Measurements from ENCODE around the gene SLC6A17.

DNA sequence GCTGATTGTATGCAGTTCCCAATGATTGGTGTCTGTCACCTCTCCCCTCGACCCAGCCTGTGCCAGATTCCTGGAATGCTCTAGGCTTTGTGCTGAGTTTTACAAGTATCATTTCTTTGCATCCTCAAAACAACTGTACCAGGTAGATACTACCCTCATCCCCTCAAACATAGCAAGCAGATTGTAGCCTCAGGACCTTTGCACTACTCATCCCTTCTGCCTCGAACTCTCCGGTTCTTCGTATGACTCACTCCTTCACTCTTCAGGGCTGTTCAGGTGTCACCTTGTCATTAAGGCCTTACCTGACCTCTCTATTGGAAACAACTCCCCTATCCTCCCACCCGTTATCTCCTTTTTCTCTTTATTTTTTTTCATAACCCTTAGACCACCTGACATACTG is 67.8 kb downstream of the SLC6A17 start:
- TF ChIP-seq, protein P1, sequence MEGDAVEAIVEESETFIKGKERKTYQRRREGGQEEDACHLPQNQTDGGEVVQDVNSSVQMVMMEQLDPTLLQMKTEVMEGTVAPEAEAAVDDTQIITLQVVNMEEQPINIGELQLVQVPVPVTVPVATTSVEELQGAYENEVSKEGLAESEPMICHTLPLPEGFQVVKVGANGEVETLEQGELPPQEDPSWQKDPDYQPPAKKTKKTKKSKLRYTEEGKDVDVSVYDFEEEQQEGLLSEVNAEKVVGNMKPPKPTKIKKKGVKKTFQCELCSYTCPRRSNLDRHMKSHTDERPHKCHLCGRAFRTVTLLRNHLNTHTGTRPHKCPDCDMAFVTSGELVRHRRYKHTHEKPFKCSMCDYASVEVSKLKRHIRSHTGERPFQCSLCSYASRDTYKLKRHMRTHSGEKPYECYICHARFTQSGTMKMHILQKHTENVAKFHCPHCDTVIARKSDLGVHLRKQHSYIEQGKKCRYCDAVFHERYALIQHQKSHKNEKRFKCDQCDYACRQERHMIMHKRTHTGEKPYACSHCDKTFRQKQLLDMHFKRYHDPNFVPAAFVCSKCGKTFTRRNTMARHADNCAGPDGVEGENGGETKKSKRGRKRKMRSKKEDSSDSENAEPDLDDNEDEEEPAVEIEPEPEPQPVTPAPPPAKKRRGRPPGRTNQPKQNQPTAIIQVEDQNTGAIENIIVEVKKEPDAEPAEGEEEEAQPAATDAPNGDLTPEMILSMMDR (IDR thresholded peaks at IDR 0.05 in 2 of 3, conservative IDR thresholded peaks at IDR 0.05 in 1 of 3; ENCODE audit: insufficient read depth in 2 of 3, low read depth in 1 of 3, low read length in 3 of 3) = no peak
- TF ChIP-seq POLR2A (conservative IDR thresholded peaks at IDR 0.05) (no peak), NCOA1 (IDR thresholded peaks at IDR 0.05; ENCODE audit: low read depth) (no peak), C11orf30 (IDR thresholded peaks at IDR 0.05; ENCODE audit: low read depth) (no peak), ZFX (CRISPR knock-in tag; IDR thresholded peaks at IDR 0.05) (no peak), ZNF699 (CRISPR knock-in tag; IDR thresholded peaks at IDR 0.05; ENCODE audit: insufficient replicate concordance) (no peak), XRCC5 (IDR thresholded peaks at IDR 0.05; ENCODE audit: low read depth, low read length) (no peak), ZNF717 (CRISPR knock-in tag; IDR thresholded peaks at IDR 0.05) (no peak), TCF3 (CRISPR knock-in tag; IDR thresholded peaks at IDR 0.05) (no peak)
- TF ChIP-seq, protein P2, sequence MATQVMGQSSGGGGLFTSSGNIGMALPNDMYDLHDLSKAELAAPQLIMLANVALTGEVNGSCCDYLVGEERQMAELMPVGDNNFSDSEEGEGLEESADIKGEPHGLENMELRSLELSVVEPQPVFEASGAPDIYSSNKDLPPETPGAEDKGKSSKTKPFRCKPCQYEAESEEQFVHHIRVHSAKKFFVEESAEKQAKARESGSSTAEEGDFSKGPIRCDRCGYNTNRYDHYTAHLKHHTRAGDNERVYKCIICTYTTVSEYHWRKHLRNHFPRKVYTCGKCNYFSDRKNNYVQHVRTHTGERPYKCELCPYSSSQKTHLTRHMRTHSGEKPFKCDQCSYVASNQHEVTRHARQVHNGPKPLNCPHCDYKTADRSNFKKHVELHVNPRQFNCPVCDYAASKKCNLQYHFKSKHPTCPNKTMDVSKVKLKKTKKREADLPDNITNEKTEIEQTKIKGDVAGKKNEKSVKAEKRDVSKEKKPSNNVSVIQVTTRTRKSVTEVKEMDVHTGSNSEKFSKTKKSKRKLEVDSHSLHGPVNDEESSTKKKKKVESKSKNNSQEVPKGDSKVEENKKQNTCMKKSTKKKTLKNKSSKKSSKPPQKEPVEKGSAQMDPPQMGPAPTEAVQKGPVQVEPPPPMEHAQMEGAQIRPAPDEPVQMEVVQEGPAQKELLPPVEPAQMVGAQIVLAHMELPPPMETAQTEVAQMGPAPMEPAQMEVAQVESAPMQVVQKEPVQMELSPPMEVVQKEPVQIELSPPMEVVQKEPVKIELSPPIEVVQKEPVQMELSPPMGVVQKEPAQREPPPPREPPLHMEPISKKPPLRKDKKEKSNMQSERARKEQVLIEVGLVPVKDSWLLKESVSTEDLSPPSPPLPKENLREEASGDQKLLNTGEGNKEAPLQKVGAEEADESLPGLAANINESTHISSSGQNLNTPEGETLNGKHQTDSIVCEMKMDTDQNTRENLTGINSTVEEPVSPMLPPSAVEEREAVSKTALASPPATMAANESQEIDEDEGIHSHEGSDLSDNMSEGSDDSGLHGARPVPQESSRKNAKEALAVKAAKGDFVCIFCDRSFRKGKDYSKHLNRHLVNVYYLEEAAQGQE (IDR thresholded peaks at IDR 0.05; ENCODE audit: borderline replicate concordance) = no peak
- TF ChIP-seq, protein P2 (CRISPR knock-in tag; IDR thresholded peaks at IDR 0.05; ENCODE audit: low read depth) = no peak
- TF ChIP-seq, protein P3, sequence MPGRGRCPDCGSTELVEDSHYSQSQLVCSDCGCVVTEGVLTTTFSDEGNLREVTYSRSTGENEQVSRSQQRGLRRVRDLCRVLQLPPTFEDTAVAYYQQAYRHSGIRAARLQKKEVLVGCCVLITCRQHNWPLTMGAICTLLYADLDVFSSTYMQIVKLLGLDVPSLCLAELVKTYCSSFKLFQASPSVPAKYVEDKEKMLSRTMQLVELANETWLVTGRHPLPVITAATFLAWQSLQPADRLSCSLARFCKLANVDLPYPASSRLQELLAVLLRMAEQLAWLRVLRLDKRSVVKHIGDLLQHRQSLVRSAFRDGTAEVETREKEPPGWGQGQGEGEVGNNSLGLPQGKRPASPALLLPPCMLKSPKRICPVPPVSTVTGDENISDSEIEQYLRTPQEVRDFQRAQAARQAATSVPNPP (IDR thresholded peaks at IDR 0.05; ENCODE audit: borderline replicate concordance, insufficient read depth, insufficient read length) = no peak
- TF ChIP-seq, protein P4, sequence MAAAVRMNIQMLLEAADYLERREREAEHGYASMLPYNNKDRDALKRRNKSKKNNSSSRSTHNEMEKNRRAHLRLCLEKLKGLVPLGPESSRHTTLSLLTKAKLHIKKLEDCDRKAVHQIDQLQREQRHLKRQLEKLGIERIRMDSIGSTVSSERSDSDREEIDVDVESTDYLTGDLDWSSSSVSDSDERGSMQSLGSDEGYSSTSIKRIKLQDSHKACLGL (CRISPR knock-in tag; IDR thresholded peaks at IDR 0.05; ENCODE audit: borderline replicate concordance, poor library complexity, severe bottlenecking) = no peak

All from K562 (cell line).